Measurements from ENCODE around the gene ALG14. TPM values are rescaled to one million over a fixed set of nuclear protein-coding genes. Genes with fewer than 3 reads are reported as not detected.

ALG14 gene
- total RNA-seq, 1 donor from 2014 or later = 10.5 TPM

DNA sequence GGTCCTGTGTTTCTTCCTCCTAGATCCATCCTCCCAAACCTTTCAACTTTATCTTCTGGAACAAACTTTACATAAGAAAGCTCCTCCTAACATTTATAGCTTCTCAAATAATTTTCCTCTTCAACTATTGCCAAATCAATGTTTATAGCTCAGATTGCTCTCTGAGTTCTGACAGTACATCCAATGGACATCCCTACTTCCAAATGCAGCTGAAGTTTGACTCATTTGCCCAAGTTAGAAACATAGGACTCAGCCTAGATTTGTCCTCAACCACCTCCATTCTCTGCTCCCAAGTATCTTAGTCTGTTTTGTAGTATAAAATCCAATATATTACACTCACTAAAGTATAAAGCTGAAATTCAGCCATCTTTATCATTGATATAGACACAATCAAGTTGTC is 62.6 kb downstream of the ALG14 start:
- Mint-ChIP-seq H3K4me1 (ENCODE audit: low read depth) (peaks cover 14% of the 10 kb centered on the region), H3K27ac (no peak overlapping the region), H3K4me3 (ENCODE audit: low read depth) (no peak overlapping the region), H3K36me3 (ENCODE audit: insufficient read depth) (peaks cover under 1% of the 10 kb centered on the region), H3K9me3 (ENCODE audit: low read depth) (no peaks in the 10 kb centered on the region), H3K27me3 (no peaks in the 10 kb centered on the region)
- no peak for DNase-seq (ENCODE audit: low spot score, unreplicated experiment)
- TF ChIP-seq CTCF (IDR thresholded peaks at IDR 0.05; ENCODE audit: unreplicated experiment) = no peak

GRCh38 chr1:95007687-95008086 is 65.1 kb downstream of the ALG14 start:
- Mint-ChIP-seq H3K4me3 (ENCODE audit: low read depth) (no peak overlapping the region), H3K4me1 (ENCODE audit: low read depth) (peaks cover 3% of the 10 kb centered on the region), H3K9me3 (ENCODE audit: low read depth) (no peaks in the 10 kb centered on the region), H3K36me3 (ENCODE audit: insufficient read depth) (no peaks in the 10 kb centered on the region), H3K27ac (no peak overlapping the region), H3K27me3 (no peaks in the 10 kb centered on the region)
- DNase-seq (ENCODE audit: low spot score, unreplicated experiment) = no peak
- TF ChIP-seq CTCF (IDR thresholded peaks at IDR 0.05; ENCODE audit: unreplicated experiment) = no peak

- no peak for DNase-seq (ENCODE audit: low spot score, unreplicated experiment)
- no peak for TF ChIP-seq CTCF (IDR thresholded peaks at IDR 0.05; ENCODE audit: unreplicated experiment)
- Mint-ChIP-seq H3K36me3 (ENCODE audit: insufficient read depth) (no peaks in the 10 kb centered on the region), H3K27ac (no peak overlapping the region), H3K9me3 (ENCODE audit: low read depth) (no peaks in the 10 kb centered on the region), H3K27me3 (no peaks in the 10 kb centered on the region), H3K4me1 (ENCODE audit: low read depth) (peaks cover 12% of the 10 kb centered on the region), H3K4me3 (ENCODE audit: low read depth) (no peak overlapping the region)
These were observed 66.1 kb downstream of the ALG14 start for GRCh38 chr1:95006681-95007080.

GRCh38 chr1:95005584-95005983 is 67.2 kb downstream of the ALG14 start:
- H3K36me3 Mint-ChIP-seq (ENCODE audit: insufficient read depth) = no peaks in the 10 kb centered on the region
- no peak overlapping the region for H3K4me3 Mint-ChIP-seq (ENCODE audit: low read depth)
- DNase-seq (ENCODE audit: low spot score, unreplicated experiment) = no peak
- H3K27ac Mint-ChIP-seq = no peak overlapping the region
- H3K27me3 Mint-ChIP-seq = no peaks in the 10 kb centered on the region
- no peaks in the 10 kb centered on the region for H3K9me3 Mint-ChIP-seq (ENCODE audit: low read depth)
- H3K4me1 Mint-ChIP-seq (ENCODE audit: low read depth) = peaks cover 12% of the 10 kb centered on the region
- TF ChIP-seq CTCF (IDR thresholded peaks at IDR 0.05; ENCODE audit: unreplicated experiment) = no peak

DNA sequence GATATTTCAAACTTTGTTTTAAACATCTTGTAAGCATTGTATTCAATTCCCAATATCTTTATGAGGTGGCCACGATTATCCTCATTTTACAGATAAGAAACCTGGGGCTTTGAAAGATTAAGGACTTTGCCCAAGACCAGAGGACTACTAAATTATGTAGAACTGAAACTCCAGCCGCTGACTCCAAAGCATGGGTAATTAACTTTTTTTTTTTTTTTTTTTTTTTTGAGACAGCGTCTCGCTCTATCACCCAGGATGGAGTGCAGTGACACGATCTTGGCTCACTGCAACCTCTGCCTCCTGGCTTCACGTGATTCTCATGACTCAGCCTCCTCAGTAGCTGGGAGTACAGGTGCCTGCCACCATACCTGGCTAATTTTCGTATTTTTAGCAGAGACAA is 68.7 kb downstream of the ALG14 start:
- Mint-ChIP-seq H3K4me3 (ENCODE audit: low read depth) (no peak overlapping the region), H3K36me3 (ENCODE audit: insufficient read depth) (peaks cover 2% of the 10 kb centered on the region), H3K27me3 (no peaks in the 10 kb centered on the region), H3K27ac (no peak overlapping the region), H3K4me1 (ENCODE audit: low read depth) (peaks cover 12% of the 10 kb centered on the region), H3K9me3 (ENCODE audit: low read depth) (no peaks in the 10 kb centered on the region)
- DNase-seq (ENCODE audit: low spot score, unreplicated experiment) = no peak
- no peak for TF ChIP-seq CTCF (IDR thresholded peaks at IDR 0.05; ENCODE audit: unreplicated experiment)
